ENCODE data around the gene LAMTOR2. TPM values are rescaled to one million over a fixed set of nuclear protein-coding genes. Genes with fewer than 3 reads are reported as not detected.

Gene LAMTOR2
- total RNA-seq, 1 experiment from 2014 or later, result 88.1 TPM

DNA sequence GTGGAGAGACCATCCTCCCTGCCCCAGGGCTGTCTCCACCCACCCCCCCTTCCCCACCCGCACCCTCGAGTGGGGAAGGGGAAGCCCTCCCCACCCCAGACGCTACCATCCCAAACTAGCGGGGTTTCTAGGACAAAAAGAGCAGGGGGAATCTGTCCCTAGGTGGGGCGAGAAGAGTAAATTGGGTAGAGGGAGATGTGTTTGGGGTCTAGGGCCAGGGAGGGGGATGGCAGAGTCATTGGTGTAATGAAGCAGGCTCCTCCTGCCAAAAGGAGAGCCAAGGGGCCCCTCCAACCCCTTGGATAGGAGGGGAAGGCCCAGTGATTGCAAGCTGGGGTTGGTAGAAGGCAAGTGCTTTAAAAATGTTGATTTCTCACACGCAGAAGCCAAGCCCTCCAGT, 17.7 kb downstream of the LAMTOR2 start:
- BruUV-seq (replicated peaks), result no TSS peak
- TF ChIP-seq, protein P1, sequence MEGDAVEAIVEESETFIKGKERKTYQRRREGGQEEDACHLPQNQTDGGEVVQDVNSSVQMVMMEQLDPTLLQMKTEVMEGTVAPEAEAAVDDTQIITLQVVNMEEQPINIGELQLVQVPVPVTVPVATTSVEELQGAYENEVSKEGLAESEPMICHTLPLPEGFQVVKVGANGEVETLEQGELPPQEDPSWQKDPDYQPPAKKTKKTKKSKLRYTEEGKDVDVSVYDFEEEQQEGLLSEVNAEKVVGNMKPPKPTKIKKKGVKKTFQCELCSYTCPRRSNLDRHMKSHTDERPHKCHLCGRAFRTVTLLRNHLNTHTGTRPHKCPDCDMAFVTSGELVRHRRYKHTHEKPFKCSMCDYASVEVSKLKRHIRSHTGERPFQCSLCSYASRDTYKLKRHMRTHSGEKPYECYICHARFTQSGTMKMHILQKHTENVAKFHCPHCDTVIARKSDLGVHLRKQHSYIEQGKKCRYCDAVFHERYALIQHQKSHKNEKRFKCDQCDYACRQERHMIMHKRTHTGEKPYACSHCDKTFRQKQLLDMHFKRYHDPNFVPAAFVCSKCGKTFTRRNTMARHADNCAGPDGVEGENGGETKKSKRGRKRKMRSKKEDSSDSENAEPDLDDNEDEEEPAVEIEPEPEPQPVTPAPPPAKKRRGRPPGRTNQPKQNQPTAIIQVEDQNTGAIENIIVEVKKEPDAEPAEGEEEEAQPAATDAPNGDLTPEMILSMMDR (IDR thresholded peaks at IDR 0.05; ENCODE audit: unreplicated experiment), result no peak
- intact Hi-C loops (cut with micrococcal nuclease), result no loop called here
- no peak for DNase-seq (ENCODE audit: unreplicated experiment)
- Mint-ChIP-seq H3K27ac (ENCODE audit: low read depth, unreplicated experiment) (no peak overlapping the region), H3K9me3 (ENCODE audit: unreplicated experiment) (no peaks in the 10 kb centered on the region), H3K4me3 (ENCODE audit: unreplicated experiment) (no peak overlapping the region), H3K27me3 (ENCODE audit: insufficient read depth, unreplicated experiment) (no peaks in the 10 kb centered on the region), H3K4me1 (ENCODE audit: insufficient read depth, unreplicated experiment) (peaks cover 6% of the 10 kb centered on the region), H3K36me3 (ENCODE audit: insufficient read depth, unreplicated experiment) (peaks cover 5% of the 10 kb centered on the region)
- ChIA-PET CTCF (interaction anchor here (0.6 to 1.5 kb wide), 2 partner anchors 53 to 58 kb away, joined by 5 read pairs; no protein-coding TSS in a partner anchor), POLR2A (interaction anchor here (1.3 to 1.4 kb wide), 2 partner anchors 19 to 139 kb away, joined by 3 read pairs; no protein-coding TSS in a partner anchor)

DNA sequence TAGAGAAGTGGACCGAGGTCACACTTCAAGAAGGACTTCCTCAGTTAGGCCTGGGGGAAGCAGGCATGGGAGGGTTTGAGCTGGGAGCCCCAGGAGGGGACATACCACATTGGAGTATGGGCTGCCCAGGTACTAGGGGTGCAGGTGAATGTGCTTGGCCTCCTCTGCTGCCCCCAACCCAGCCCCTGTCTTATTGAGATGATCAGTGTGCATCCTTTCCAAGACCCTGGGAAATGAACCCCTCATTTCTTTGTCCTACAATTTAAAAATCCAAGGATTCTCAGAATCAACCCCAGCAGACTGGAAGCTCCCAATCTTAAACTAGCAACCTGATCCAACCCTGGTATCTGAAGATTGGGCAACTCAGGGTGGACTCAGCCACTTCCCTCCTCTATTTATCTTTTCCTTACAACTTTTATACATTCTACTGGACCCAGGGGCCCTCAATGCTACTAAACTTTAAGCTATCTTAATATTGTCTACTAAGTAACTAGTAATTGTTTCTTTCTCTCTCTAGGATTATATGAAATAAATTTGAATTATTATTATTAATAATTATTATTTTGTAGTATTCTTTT, 18.6 kb downstream of the LAMTOR2 start:
- no peaks in the 10 kb centered on the region for H3K9me3 Mint-ChIP-seq (ENCODE audit: unreplicated experiment)
- ChIA-PET CTCF (interaction anchor here (0.6 to 2.3 kb wide), 7 partner anchors 8 to 795 kb away, joined by 3 to 10 read pairs (median 3); partner anchors contain the start of gene MEX3A), POLR2A (interaction anchor here (1.3 to 1.4 kb wide), 3 partner anchors 11 to 140 kb away, joined by 3 to 4 read pairs (median 3); no protein-coding TSS in a partner anchor)
- no peak overlapping the region for H3K4me3 Mint-ChIP-seq (ENCODE audit: unreplicated experiment)
- intact Hi-C loops (cut with micrococcal nuclease), result no loop called here
- H3K27me3 Mint-ChIP-seq (ENCODE audit: insufficient read depth, unreplicated experiment), result no peaks in the 10 kb centered on the region
- H3K4me1 Mint-ChIP-seq (ENCODE audit: insufficient read depth, unreplicated experiment), result peaks cover 6% of the 10 kb centered on the region
- no TSS peak for BruUV-seq (replicated peaks)
- H3K36me3 Mint-ChIP-seq (ENCODE audit: insufficient read depth, unreplicated experiment), result peaks cover 5% of the 10 kb centered on the region
- H3K27ac Mint-ChIP-seq (ENCODE audit: low read depth, unreplicated experiment), result no peak overlapping the region
- DNase-seq (ENCODE audit: unreplicated experiment), result no peak
- TF ChIP-seq, protein P1 (IDR thresholded peaks at IDR 0.05; ENCODE audit: unreplicated experiment), result no peak

DNA sequence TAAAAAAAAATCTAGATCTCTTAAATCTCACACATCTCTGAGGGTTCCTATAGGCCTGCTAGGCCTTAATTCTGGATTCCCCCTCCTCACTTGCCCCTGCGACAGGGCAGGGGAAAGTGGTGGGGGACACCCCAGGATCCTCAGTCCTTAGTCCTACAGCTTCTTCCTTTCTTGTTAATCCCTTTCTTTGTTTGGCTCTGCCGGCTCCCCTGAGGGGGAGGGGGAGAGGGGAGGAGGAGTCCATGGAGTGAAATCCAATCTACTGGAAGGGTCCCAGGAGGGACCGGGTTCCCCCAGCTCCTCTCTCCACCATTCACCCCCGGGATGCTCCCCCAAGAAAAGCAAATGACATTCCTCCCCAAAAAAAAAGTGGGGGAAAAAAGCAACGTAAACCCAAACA, 19.2 kb downstream of the LAMTOR2 start:
- no TSS peak for BruUV-seq (replicated peaks)
- Mint-ChIP-seq H3K4me1 (ENCODE audit: insufficient read depth, unreplicated experiment) (peaks cover 8% of the 10 kb centered on the region), H3K27ac (ENCODE audit: low read depth, unreplicated experiment) (no peak overlapping the region), H3K9me3 (ENCODE audit: unreplicated experiment) (no peaks in the 10 kb centered on the region), H3K27me3 (ENCODE audit: insufficient read depth, unreplicated experiment) (no peaks in the 10 kb centered on the region), H3K4me3 (ENCODE audit: unreplicated experiment) (no peak overlapping the region), H3K36me3 (ENCODE audit: insufficient read depth, unreplicated experiment) (peaks cover 5% of the 10 kb centered on the region)
- ChIA-PET CTCF (interaction anchor here (0.8 to 2.3 kb wide), 3 partner anchors 8 to 84 kb away, joined by 3 to 10 read pairs (median 3); no protein-coding TSS in a partner anchor), POLR2A (interaction anchor here (1.3 to 1.4 kb wide), 3 partner anchors 10 to 141 kb away, joined by 3 to 4 read pairs (median 3); no protein-coding TSS in a partner anchor)
- TF ChIP-seq, protein P1 (IDR thresholded peaks at IDR 0.05; ENCODE audit: unreplicated experiment), result no peak
- DNase-seq (ENCODE audit: unreplicated experiment), result no peak
- intact Hi-C loops (cut with micrococcal nuclease), result no loop called here

DNA sequence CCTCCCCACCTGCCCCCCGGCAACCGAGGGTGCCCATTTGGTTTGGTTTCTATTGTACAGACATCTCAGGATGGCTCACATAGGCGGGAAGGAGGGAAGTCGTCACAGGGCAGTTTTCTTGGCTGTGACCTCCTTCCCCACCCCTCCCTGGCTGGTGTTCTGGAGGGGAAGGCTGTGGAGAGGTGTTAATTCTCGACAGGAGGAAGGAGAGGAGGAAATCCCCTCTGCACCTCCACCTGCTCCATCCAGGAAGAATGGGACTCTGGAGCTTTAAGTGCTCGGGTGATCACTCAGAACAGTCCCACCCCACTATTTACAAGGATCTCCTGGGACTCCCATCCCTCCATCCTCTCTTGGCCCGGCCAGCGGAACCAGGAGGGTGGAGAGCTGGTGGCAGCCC, 20.1 kb downstream of the LAMTOR2 start:
- Mint-ChIP-seq H3K27me3 (ENCODE audit: insufficient read depth, unreplicated experiment) (no peaks in the 10 kb centered on the region), H3K4me3 (ENCODE audit: unreplicated experiment) (no peak overlapping the region), H3K36me3 (ENCODE audit: insufficient read depth, unreplicated experiment) (peaks cover 5% of the 10 kb centered on the region), H3K27ac (ENCODE audit: low read depth, unreplicated experiment) (no peak overlapping the region), H3K4me1 (ENCODE audit: insufficient read depth, unreplicated experiment) (peaks cover 11% of the 10 kb centered on the region), H3K9me3 (ENCODE audit: unreplicated experiment) (no peaks in the 10 kb centered on the region)
- no peak for DNase-seq (ENCODE audit: unreplicated experiment)
- POLR2A ChIA-PET, result interaction anchor here (0.6 to 1.3 kb wide), 3 partner anchors 135 to 1090 kb away, joined by 3 to 5 read pairs (median 5); partner anchors contain the start of gene KHDC4
- TF ChIP-seq, protein P1 (IDR thresholded peaks at IDR 0.05; ENCODE audit: unreplicated experiment), result no peak
- CTCF ChIA-PET, result interaction anchor here (0.8 to 2.3 kb wide), 3 partner anchors 9 to 134 kb away, joined by 3 to 10 read pairs (median 3); no protein-coding TSS in a partner anchor
- intact Hi-C loops (cut with micrococcal nuclease), result no loop called here
- BruUV-seq (replicated peaks), result no TSS peak

Measured in MCF 10A (cell line).